ENCODE data around the gene PTPRE.

The PTPRE gene

DNA sequence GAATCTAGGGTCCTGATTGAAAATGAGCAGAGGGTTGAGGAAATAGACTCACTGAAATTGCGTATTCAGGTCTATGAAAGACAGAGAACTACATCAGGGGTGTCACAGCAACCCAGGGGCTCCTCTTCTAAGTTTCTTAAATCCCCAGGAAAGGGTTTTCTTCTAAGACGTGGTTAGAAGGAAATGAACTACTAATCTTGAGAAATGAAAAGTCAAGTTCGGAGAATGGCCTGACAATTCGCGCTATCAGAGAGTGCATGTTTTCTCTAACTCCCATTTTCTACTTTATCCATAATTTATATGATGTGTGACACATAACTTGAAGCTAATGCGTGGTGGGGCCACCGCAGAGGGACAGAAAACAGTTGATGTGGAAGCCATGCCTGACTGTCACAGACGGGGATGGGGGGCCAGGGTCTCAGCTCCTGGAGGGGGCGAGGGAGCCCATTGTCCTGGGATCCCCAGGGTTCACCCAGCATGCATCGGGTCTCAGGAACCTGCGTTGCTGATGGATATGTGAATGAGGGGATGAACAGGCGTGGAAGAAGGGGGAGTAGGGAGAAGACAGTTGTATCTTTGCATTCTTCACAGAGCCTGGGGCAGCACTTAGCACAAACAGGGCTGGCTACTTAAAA is 86.3 kb downstream of the PTPRE start:
- in situ Hi-C loops (cut with HindIII; ENCODE audit: low sequenced_read_pairs): no loop called here
- TF ChIP-seq, protein P1, sequence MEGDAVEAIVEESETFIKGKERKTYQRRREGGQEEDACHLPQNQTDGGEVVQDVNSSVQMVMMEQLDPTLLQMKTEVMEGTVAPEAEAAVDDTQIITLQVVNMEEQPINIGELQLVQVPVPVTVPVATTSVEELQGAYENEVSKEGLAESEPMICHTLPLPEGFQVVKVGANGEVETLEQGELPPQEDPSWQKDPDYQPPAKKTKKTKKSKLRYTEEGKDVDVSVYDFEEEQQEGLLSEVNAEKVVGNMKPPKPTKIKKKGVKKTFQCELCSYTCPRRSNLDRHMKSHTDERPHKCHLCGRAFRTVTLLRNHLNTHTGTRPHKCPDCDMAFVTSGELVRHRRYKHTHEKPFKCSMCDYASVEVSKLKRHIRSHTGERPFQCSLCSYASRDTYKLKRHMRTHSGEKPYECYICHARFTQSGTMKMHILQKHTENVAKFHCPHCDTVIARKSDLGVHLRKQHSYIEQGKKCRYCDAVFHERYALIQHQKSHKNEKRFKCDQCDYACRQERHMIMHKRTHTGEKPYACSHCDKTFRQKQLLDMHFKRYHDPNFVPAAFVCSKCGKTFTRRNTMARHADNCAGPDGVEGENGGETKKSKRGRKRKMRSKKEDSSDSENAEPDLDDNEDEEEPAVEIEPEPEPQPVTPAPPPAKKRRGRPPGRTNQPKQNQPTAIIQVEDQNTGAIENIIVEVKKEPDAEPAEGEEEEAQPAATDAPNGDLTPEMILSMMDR (IDR thresholded peaks at IDR 0.05; ENCODE audit: low read depth, low read length, missing control alignments): no peak

DNA sequence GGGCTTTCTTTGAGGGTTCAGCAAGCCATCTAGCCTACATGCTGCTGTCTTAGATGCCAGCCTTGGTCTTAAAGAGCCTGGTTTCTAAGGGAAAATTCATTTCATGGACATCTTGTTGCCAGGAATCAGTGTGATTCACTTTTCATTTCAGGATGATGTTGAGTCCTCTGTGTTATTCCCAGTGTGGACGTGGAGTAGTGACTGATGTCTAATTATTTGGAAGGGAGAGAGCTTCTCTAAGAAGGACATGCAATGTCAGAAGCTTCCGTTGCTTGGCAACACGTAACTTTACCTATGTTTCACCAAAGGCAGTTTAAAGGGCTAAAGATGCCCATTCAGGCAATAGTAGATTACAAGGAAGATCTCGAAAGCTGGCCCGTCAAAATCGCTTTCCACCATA is 89.0 kb downstream of the PTPRE start:
- H3K4me3 ChIP-seq (ENCODE audit: low read depth, low read length): no peak overlapping the region
- no peak for DNase-seq (ENCODE audit: low read depth)
- in situ Hi-C loops (cut with HindIII; ENCODE audit: low sequenced_read_pairs): no loop called here
- TF ChIP-seq, protein P1 (IDR thresholded peaks at IDR 0.05; ENCODE audit: low read depth, low read length, missing control alignments): no peak

More for the DNA sequence above, 86.3 kb downstream of the PTPRE start:
- DNase-seq (ENCODE audit: low read depth): no peak
- H3K4me3 ChIP-seq (ENCODE audit: low read depth, low read length): no peak overlapping the region

DNA sequence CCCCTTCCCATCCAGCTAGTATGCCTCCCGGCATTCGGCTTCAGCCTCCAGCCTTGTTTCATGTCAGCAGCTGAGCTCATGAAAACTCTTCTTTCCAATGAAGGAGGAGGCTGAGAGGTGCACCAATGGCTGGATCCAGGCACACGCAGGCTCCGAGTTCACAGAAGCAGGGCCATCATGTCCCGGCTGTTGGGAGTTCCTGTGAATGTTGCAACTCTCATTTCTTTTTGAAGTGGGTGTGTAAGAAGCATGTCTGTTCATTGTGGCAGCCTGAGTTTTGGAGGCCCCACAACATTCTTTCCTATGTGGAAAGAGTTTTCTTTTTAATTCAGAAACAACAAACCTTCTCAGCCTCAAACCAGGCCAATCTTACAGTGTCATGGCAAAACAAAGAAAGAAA is 89.7 kb downstream of the PTPRE start:
- H3K4me3 ChIP-seq (ENCODE audit: low read depth, low read length): no peak overlapping the region
- in situ Hi-C loops (cut with HindIII; ENCODE audit: low sequenced_read_pairs): no loop called here
- DNase-seq (ENCODE audit: low read depth): no peak
- TF ChIP-seq, protein P1 (IDR thresholded peaks at IDR 0.05; ENCODE audit: low read depth, low read length, missing control alignments): no peak

DNA sequence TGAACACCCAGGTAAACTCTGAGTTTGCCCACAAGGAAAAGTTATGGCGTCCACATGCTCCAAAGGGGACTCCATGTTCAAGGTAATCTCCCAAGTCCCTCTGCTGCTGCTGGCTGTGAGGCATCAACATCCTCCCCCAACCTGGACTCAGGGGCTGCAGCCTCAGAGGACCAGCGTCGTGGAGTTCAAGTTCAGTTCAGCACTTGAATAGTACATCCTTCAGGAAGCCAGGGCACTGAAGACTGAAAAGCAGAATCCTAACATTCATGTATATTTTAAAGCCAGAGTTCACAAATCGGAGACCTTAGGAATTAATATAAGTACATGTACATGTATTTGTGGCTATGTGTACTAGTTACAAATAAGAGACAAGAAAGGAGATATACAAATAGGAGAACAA is 90.4 kb downstream of the PTPRE start:
- no peak for DNase-seq (ENCODE audit: low read depth)
- in situ Hi-C loops (cut with HindIII; ENCODE audit: low sequenced_read_pairs): no loop called here
- TF ChIP-seq, protein P1 (IDR thresholded peaks at IDR 0.05; ENCODE audit: low read depth, low read length, missing control alignments): no peak
- no peak overlapping the region for H3K4me3 ChIP-seq (ENCODE audit: low read depth, low read length)

DNA sequence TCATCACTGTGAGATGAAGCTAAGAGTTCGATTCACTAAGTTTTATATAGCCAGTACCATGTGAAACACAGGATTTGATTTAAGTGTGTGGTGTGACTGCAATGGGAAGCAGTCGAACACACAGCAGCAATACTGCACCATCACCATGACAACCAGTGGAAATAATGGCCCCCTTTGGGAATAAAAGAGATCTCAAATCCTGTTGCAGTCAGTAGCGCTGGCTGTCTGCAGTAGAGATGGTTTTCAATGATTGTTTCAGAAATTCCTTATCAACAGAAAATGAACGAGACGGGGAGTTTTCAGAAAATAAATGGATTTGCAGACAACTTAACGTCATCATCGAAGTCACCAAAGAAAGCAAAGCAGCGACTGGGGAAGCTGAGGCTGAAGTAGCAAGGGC is 91.0 kb downstream of the PTPRE start:
- DNase-seq (ENCODE audit: low read depth): no peak
- H3K4me3 ChIP-seq (ENCODE audit: low read depth, low read length): no peak overlapping the region
- in situ Hi-C loops (cut with HindIII; ENCODE audit: low sequenced_read_pairs): no loop called here
- TF ChIP-seq, protein P1 (IDR thresholded peaks at IDR 0.05; ENCODE audit: low read depth, low read length, missing control alignments): no peak

DNA sequence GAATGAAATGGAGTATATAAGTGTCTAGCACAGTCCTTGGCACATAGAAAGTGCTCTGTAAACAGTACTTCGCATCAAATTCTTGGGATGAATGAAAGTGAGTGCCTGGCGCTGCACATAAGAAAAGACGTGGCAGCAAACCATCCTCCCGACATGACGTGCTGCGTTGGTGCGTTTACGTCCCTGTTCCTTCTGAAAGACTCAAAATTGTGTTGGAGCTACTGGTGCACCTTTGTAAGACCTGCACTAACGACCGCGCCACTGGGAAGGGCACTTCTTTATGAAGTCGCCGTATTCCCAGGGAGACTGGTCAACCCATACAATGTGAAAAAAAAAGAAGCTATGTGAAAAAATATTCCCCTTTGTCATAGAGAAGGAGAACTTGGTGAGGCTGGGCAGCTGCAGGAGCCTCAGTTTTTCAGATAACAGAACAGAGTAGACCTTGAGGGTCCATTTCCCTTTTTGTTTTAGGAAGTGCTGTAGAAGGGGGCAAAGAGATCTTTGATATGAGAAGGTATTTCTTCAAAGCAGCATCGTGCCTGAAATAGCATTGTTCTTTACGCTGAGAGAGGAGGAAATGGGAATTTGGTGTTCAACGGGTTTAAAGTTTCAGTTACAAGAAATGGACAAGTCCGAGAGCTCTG is 91.7 kb downstream of the PTPRE start:
- in situ Hi-C loops (cut with HindIII; ENCODE audit: low sequenced_read_pairs): no loop called here
- TF ChIP-seq, protein P1 (IDR thresholded peaks at IDR 0.05; ENCODE audit: low read depth, low read length, missing control alignments): no peak
- no peak overlapping the region for H3K4me3 ChIP-seq (ENCODE audit: low read depth, low read length)
- DNase-seq (ENCODE audit: low read depth): no peak
